Thyroid gland (tissue), 4 donors: Measurements from ENCODE around the gene TPMT.

ENCODE experiments used
- CTCF ChIP-seq, 6 experiments: fragments of 200-600 bp in 3 of 6; fragments of 450-650 bp in 3 of 6; sonication (generic) in 3 of 6; IDR thresholded peaks; one replicate each; pipeline ENCODE4 v1.5.1; 2016 to 2019; ENCODE audit warnings: antibody characterized with exemption in 6 of 6, mild to moderate bottlenecking in 2 of 6, inconsistent platforms in 1 of 6, moderate library complexity in 1 of 6
- POLR2A ChIP-seq, 2 donors: fragments of 450-650 bp; IDR thresholded peaks; one replicate each; pipeline ENCODE4 v1.6.1; 2017; ENCODE audit warnings: antibody characterized with exemption in 2 of 2, mild to moderate bottlenecking in 2 of 2, moderate library complexity in 1 of 2

GRCh38 chr6:18189196-18189595 is 34.3 kb upstream of the TPMT start:
- TF ChIP-seq CTCF (IDR thresholded peaks at IDR 0.05) (no peak), POLR2A (IDR thresholded peaks at IDR 0.05) (no peak)
